K562 (cell line): ENCODE data around the gene LARP4B. TPM values are rescaled to one million over a fixed set of nuclear protein-coding genes. Genes with fewer than 3 reads are reported as not detected.

Experiments used
- HDAC3 ChIP-seq: fragments of 450-650 bp; IDR thresholded peaks from 2 replicates; pipeline ENCODE4 v1.6.1; 2018; ENCODE audit warnings: borderline replicate concordance, mild to moderate bottlenecking, moderate library complexity; ENCODE audit not compliant: partially characterized antibody
- L3MBTL2 ChIP-seq: fragments of 450-650 bp; IDR thresholded peaks from 2 replicates; pipeline ENCODE4 v1.6.1; 2016; ENCODE audit warnings: mild to moderate bottlenecking, moderate library complexity
- MEF2A ChIP-seq: IDR thresholded peaks from 2 replicates; pipeline ENCODE4 v1.6.1; 2011; ENCODE audit warnings: low read depth, mild to moderate bottlenecking, low read length, moderate library complexity; ENCODE audit not compliant: control insufficient read depth
- NCOA2 ChIP-seq, 2 experiments: fragments of 450-650 bp; IDR thresholded peaks; 2 replicates each; pipeline ENCODE4 v1.6.1; 2018; ENCODE audit warnings: mild to moderate bottlenecking in 2 of 2, moderate library complexity in 1 of 2; ENCODE audit not compliant: partially characterized antibody in 2 of 2
- NFIX ChIP-seq: fragments of 250-450 bp; sonication (Bioruptor Pico); IDR thresholded peaks from 2 replicates; pipeline ENCODE4 v1.4.0; 2020; ENCODE audit warnings: low read depth, mild to moderate bottlenecking, moderate library complexity
- SIRT6 ChIP-seq: IDR thresholded peaks from one replicate; pipeline ENCODE4 v1.6.1; 2012; ENCODE audit warnings: low read depth, mild to moderate bottlenecking, control low read depth, inconsistent platforms, low read length, moderate library complexity
- SNIP1 ChIP-seq: fragments of 450-650 bp; IDR thresholded peaks from 2 replicates; pipeline ENCODE4 v1.7.1; 2017; ENCODE audit warnings: low read depth, mild to moderate bottlenecking
- ZBTB8A ChIP-seq: fragments of 450-650 bp; IDR thresholded peaks from 2 replicates; pipeline ENCODE4 v1.6.1; 2018; ENCODE audit warnings: mild to moderate bottlenecking, moderate library complexity; ENCODE audit not compliant: partially characterized antibody
- ZNF212 ChIP-seq: fragments of 450-650 bp; formaldehyde crosslinking; IDR thresholded peaks from 2 replicates; pipeline ENCODE4 v1.4.0; 2020; ENCODE audit warnings: mild to moderate bottlenecking
- polyA plus RNA-seq, 8 experiments: library from polyadenylated mRNA; depleted of rRNA in 4 of 8; stranded (reverse) in 5 of 8; unstranded in 3 of 8; fragments of >200 nt; fragmentation: Nextera tagmentation in 2 of 8; fragmentation: Illumina TruSeq in 1 of 8; extraction: Ambion mirVana in 2 of 8; extraction: Trizol in 1 of 8; gene quantifications; 2 replicates each; pipeline versions ENCODE4 v1.2.1 to v1.2.3, GENCODE V29; 2011 to 2014; ENCODE audit warnings: inconsistent platforms in 1 of 8, missing spikeins in 1 of 8
- total RNA-seq, 7 experiments: library from RNA; depleted of rRNA in 6 of 7; stranded (reverse); fragments of >200 nt in 6 of 7; fragmentation: Illumina TruSeq in 2 of 7; extraction: Trizol in 2 of 7; gene quantifications; 2 replicates each; pipeline versions ENCODE4 v1.2.1 to v1.2.3, GENCODE V29; 2011 to 2021; ENCODE audit warnings: low replicate concordance in 1 of 7
- TF ChIP-seq, protein P1 (sequence below): fragments of 450-650 bp; IDR thresholded peaks from 2 replicates; pipeline ENCODE4 v1.6.1; 2016; ENCODE audit warnings: mild to moderate bottlenecking, moderate library complexity
- TF ChIP-seq, protein P2 (sequence below): fragments of 250-450 bp; sonication (Bioruptor Pico); IDR thresholded peaks from 2 replicates; pipeline ENCODE4 v1.4.0; 2020

The LARP4B gene
- total and polyA plus RNA-seq, 9 of the 15 experiments (the other 6 are each of a cell fraction or from before 2014, with no cell fraction given) = 11.8 to 130 (median 42.6) TPM

DNA sequence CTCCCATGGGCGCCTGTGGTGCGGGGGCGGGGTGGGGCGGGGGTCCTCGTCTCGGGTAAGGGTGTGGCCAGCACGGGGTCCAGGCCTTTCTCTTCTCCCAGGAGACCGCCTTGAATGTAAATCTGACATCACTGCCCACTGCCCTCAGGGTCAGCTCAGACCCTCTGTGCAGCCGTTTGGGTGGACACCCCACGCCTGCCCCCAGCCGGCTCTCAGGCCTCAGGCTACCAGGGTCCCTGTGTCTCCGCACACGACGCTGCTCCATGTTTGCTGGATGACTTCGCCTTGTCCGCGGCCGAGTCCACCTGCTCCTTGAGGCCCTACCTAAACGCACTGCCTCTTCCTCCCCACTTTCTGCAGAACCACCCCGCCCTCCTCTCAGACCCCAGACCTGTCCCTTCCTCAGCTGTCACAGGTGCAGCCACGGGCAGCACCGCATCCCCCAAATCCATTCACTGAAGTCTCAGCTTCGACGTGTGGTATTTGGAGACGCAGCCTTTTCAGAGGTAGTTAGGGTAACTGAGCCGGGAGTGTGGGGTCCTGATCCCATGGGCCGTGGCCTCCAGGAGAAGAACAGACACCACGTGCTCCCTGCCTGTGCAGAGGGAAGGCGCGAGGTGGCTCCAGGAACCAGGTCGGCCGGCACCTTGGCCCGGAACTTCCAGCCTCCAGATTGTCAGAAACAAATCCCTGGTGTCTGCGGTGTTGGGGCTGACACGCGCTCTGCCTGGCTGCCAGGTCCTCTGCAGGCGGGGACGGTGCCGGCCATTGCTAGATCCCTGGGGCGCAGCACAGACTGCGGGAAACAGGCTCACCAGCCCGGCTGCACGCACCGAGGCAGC, 144.7 kb downstream of the LARP4B start (continued):
- TF ChIP-seq, protein P1, sequence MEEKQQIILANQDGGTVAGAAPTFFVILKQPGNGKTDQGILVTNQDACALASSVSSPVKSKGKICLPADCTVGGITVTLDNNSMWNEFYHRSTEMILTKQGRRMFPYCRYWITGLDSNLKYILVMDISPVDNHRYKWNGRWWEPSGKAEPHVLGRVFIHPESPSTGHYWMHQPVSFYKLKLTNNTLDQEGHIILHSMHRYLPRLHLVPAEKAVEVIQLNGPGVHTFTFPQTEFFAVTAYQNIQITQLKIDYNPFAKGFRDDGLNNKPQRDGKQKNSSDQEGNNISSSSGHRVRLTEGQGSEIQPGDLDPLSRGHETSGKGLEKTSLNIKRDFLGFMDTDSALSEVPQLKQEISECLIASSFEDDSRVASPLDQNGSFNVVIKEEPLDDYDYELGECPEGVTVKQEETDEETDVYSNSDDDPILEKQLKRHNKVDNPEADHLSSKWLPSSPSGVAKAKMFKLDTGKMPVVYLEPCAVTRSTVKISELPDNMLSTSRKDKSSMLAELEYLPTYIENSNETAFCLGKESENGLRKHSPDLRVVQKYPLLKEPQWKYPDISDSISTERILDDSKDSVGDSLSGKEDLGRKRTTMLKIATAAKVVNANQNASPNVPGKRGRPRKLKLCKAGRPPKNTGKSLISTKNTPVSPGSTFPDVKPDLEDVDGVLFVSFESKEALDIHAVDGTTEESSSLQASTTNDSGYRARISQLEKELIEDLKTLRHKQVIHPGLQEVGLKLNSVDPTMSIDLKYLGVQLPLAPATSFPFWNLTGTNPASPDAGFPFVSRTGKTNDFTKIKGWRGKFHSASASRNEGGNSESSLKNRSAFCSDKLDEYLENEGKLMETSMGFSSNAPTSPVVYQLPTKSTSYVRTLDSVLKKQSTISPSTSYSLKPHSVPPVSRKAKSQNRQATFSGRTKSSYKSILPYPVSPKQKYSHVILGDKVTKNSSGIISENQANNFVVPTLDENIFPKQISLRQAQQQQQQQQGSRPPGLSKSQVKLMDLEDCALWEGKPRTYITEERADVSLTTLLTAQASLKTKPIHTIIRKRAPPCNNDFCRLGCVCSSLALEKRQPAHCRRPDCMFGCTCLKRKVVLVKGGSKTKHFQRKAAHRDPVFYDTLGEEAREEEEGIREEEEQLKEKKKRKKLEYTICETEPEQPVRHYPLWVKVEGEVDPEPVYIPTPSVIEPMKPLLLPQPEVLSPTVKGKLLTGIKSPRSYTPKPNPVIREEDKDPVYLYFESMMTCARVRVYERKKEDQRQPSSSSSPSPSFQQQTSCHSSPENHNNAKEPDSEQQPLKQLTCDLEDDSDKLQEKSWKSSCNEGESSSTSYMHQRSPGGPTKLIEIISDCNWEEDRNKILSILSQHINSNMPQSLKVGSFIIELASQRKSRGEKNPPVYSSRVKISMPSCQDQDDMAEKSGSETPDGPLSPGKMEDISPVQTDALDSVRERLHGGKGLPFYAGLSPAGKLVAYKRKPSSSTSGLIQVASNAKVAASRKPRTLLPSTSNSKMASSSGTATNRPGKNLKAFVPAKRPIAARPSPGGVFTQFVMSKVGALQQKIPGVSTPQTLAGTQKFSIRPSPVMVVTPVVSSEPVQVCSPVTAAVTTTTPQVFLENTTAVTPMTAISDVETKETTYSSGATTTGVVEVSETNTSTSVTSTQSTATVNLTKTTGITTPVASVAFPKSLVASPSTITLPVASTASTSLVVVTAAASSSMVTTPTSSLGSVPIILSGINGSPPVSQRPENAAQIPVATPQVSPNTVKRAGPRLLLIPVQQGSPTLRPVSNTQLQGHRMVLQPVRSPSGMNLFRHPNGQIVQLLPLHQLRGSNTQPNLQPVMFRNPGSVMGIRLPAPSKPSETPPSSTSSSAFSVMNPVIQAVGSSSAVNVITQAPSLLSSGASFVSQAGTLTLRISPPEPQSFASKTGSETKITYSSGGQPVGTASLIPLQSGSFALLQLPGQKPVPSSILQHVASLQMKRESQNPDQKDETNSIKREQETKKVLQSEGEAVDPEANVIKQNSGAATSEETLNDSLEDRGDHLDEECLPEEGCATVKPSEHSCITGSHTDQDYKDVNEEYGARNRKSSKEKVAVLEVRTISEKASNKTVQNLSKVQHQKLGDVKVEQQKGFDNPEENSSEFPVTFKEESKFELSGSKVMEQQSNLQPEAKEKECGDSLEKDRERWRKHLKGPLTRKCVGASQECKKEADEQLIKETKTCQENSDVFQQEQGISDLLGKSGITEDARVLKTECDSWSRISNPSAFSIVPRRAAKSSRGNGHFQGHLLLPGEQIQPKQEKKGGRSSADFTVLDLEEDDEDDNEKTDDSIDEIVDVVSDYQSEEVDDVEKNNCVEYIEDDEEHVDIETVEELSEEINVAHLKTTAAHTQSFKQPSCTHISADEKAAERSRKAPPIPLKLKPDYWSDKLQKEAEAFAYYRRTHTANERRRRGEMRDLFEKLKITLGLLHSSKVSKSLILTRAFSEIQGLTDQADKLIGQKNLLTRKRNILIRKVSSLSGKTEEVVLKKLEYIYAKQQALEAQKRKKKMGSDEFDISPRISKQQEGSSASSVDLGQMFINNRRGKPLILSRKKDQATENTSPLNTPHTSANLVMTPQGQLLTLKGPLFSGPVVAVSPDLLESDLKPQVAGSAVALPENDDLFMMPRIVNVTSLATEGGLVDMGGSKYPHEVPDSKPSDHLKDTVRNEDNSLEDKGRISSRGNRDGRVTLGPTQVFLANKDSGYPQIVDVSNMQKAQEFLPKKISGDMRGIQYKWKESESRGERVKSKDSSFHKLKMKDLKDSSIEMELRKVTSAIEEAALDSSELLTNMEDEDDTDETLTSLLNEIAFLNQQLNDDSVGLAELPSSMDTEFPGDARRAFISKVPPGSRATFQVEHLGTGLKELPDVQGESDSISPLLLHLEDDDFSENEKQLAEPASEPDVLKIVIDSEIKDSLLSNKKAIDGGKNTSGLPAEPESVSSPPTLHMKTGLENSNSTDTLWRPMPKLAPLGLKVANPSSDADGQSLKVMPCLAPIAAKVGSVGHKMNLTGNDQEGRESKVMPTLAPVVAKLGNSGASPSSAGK = peak; percentile 28; the same call in 1 of the 2 replicates
- TF ChIP-seq SNIP1 (no peak), NCOA2 (IDR thresholded peaks at IDR 0.05; ENCODE audit: partially characterized antibody in 2 of 2) (no peak), SIRT6 (no peak), HDAC3 (no peak), ZBTB8A (no peak), MEF2A (no peak), NFIX (CRISPR knock-in tag) (no peak), ZNF212 (no peak), L3MBTL2 (0 out of 2 replicates have a peak, but pooled peaks have one; percentile 36)
- TF ChIP-seq, protein P2, sequence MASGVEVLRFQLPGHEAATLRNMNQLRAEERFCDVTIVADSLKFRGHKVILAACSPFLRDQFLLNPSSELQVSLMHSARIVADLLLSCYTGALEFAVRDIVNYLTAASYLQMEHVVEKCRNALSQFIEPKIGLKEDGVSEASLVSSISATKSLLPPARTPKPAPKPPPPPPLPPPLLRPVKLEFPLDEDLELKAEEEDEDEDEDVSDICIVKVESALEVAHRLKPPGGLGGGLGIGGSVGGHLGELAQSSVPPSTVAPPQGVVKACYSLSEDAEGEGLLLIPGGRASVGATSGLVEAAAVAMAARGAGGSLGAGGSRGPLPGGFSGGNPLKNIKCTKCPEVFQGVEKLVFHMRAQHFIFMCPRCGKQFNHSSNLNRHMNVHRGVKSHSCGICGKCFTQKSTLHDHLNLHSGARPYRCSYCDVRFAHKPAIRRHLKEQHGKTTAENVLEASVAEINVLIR (CRISPR knock-in tag) = no peak
